AG20443 (cell line): Measurements from ENCODE around the gene COQ10B.
A peak's percentile ranks its signal among the peaks of the same experiment; 100 is the strongest.
"Not testable (repeated sequence)": the region's sequence is repeated elsewhere in the genome, so short reads cannot be mapped to it uniquely, and the experiment has no call there.

ENCODE experiments used
- DNase-seq: peaks from one replicate; pipeline ENCODE4 v3.0.0; 2012; ENCODE audit warnings: low spot score, mixed read lengths

Gene COQ10B

GRCh38 chr2:197450935-197451358 is 2.4 kb upstream of the COQ10B start:
- not testable (repeated sequence) for DNase-seq

GRCh38 chr2:197452754-197453122 is 614 bp upstream of the COQ10B start:
- DNase-seq: no peak

GRCh38 chr2:197453914-197454398 is 604 bp downstream of the COQ10B start:
- peak; percentile 85 for DNase-seq

- DNase-seq: no peak
Measured at GRCh38 chr2:197454923-197455322, 1.6 kb downstream of the COQ10B start.

GRCh38 chr2:197455428-197455827 is 2.1 kb downstream of the COQ10B start:
- DNase-seq: no peak

- no peak for DNase-seq
Measured at GRCh38 chr2:197460649-197461048, 7.3 kb downstream of the COQ10B start.

GRCh38 chr2:197461057-197461456 is 7.7 kb downstream of the COQ10B start:
- DNase-seq: peak; percentile 45

GRCh38 chr2:197464175-197464574 is 10.8 kb downstream of the COQ10B start:
- no peak for DNase-seq

- DNase-seq: no peak
Measured at GRCh38 chr2:197472166-197472565, 18.8 kb downstream of the COQ10B start.

- no peak for DNase-seq
Measured at GRCh38 chr2:197477797-197478196, 24.4 kb downstream of the COQ10B start.

- DNase-seq: no peak
Measured at GRCh38 chr2:197480165-197481036, 27.0 kb downstream of the COQ10B start.

GRCh38 chr2:197484248-197484647 is 30.9 kb downstream of the COQ10B start:
- DNase-seq: not testable (repeated sequence)

GRCh38 chr2:197486175-197486574 is 32.8 kb downstream of the COQ10B start:
- no peak for DNase-seq

- no peak for DNase-seq
Measured at GRCh38 chr2:197487385-197487784, 34.0 kb downstream of the COQ10B start.

GRCh38 chr2:197495433-197496134 is 42.2 kb downstream of the COQ10B start:
- DNase-seq: no peak

- no peak for DNase-seq
Measured at GRCh38 chr2:197496695-197497094, 43.3 kb downstream of the COQ10B start.

- DNase-seq: no peak
Measured at GRCh38 chr2:197497326-197497725, 44.0 kb downstream of the COQ10B start.

- no peak for DNase-seq
Measured at GRCh38 chr2:197498235-197498936, 45.0 kb downstream of the COQ10B start.

- DNase-seq: peak; percentile 63
Measured at GRCh38 chr2:197498937-197499593, 45.7 kb downstream of the COQ10B start.

- DNase-seq: peak; percentile 98
Measured at GRCh38 chr2:197499594-197500502, 46.5 kb downstream of the COQ10B start, which contains the start of the genes HSPD1 and HSPE1. Gene HSPD1 (minus strand): TSS chr2:197499840. CDS start chr2:197498848, 992 bp downstream. Gene HSPE1 (plus strand): TSS chr2:197500379. CDS start chr2:197500437, 58 bp downstream.
